Testis (tissue), 3 donors: ENCODE data around the gene DPEP2. TPM values are rescaled to one million over a fixed set of nuclear protein-coding genes. Genes with fewer than 3 reads are reported as not detected.
A peak's percentile ranks its signal among the peaks of the same experiment; 100 is the strongest.

Source experiments
- DNase-seq: peaks from one replicate; pipeline ENCODE4 v3.0.0-alpha.2; 2019
- H3K27ac ChIP-seq, 2 donors: fragments of 200-600 bp; sonication (generic); one replicate each; pipeline ENCODE4 v1.5.1; 2019
- H3K27me3 ChIP-seq: fragments of 200-600 bp; sonication (generic); one replicate; pipeline ENCODE4 v1.5.1; 2019
- H3K36me3 ChIP-seq: fragments of 200-600 bp; sonication (generic); one replicate; pipeline ENCODE4 v1.5.1; 2017; ENCODE audit warnings: low read depth; ENCODE audit errors: missing control alignments
- H3K4me1 ChIP-seq: fragments of 200-600 bp; sonication (generic); one replicate; pipeline ENCODE4 v1.5.1; 2019
- H3K4me3 ChIP-seq, 2 donors: fragments of 200-600 bp; sonication (generic); one replicate each; pipeline ENCODE4 v1.5.1; 2017 to 2019
- H3K9me3 ChIP-seq: fragments of 200-600 bp; sonication (generic); one replicate; pipeline ENCODE4 v1.5.1; 2017
- CTCF ChIP-seq, 3 experiments: fragments of 450-650 bp in 2 of 3; fragments of 200-600 bp in 1 of 3; sonication (generic) in 1 of 3; IDR thresholded peaks; one replicate each; pipeline ENCODE4 v1.5.1; 2016 to 2019; ENCODE audit warnings: antibody characterized with exemption in 3 of 3, mild to moderate bottlenecking in 2 of 3, moderate library complexity in 1 of 3
- POLR2A ChIP-seq: fragments of 450-650 bp; IDR thresholded peaks from one replicate; pipeline ENCODE4 v1.6.1; 2017; ENCODE audit warnings: antibody characterized with exemption, mild to moderate bottlenecking, moderate library complexity
- WGBS, 2 donors: methylation state at CpG; one replicate each; pipeline ENCODE4 v1.1.5; 2018; 5-methylcytosine and 5-hydroxymethylcytosine counted together
- intact Hi-C: fragments of 100-400 bp; cut with DNase I; formaldehyde crosslinking; loops from one replicate; pipeline ENCODE4 v1.15.1; 2023; ENCODE audit warnings: low total_unique reads
- polyA plus RNA-seq: library from polyadenylated mRNA; stranded (reverse); fragments of 350-450 nt; fragmentation: Illumina TruSeq; extraction: RNeasy Lipid Tissue Mini Kit (QIAGEN cat#74804); gene quantifications from one replicate; pipeline ENCODE4 v1.2.3, GENCODE V29; 2014; ENCODE audit warnings: low read depth, low replicate concordance; ENCODE audit not compliant: insufficient read depth
- total RNA-seq, 2 donors: library from RNA; depleted of rRNA; stranded (reverse); fragments of >200 nt; gene quantifications; one replicate each; pipeline ENCODE4 v1.2.3, GENCODE V29; 2016

The DPEP2 gene
- total and polyA plus RNA-seq, 3 donors from 2014 or later, result 2.7 to 5.9 (median 3.0) TPM

GRCh38 chr16:67982011-67982696, 17.1 kb downstream of the DPEP2 start:
- intact Hi-C loops, result no loop called here
- TF ChIP-seq POLR2A (no peak), CTCF (IDR thresholded peaks at IDR 0.05) (no peak)
- no peaks in the 10 kb centered on the region for H3K4me1 ChIP-seq
- DNase-seq, result no peak
- 71 to 72% methylated on average over 37 to 49 of the region's 49 CpGs for WGBS, 2 donors
- H3K27me3 ChIP-seq, result no peaks in the 10 kb centered on the region
- H3K27ac ChIP-seq, result no peak overlapping the region
- no peaks in the 10 kb centered on the region for H3K36me3 ChIP-seq
- H3K9me3 ChIP-seq, result no peaks in the 10 kb centered on the region
- H3K4me3 ChIP-seq, result peak overlapping the region; percentile 26 to 44

- peak; percentile 33 for DNase-seq
- H3K36me3 ChIP-seq, result no peaks in the 10 kb centered on the region
- intact Hi-C loops, result no loop called here
- peak within 1 kb of the TSS; percentile 37 to 43 for H3K4me3 ChIP-seq
- TF ChIP-seq POLR2A (no peak), CTCF (IDR thresholded peaks at IDR 0.05) (peak in 2 of 3 experiments; percentile 28 to 36)
- no peaks in the 10 kb centered on the region for H3K9me3 ChIP-seq
- WGBS, 2 donors, result 40 to 91% methylated on average over 11 to 61 of the region's 62 CpGs
- no peaks in the 10 kb centered on the region for H3K4me1 ChIP-seq
- H3K27ac ChIP-seq, result no peak within 1 kb of the TSS
- no peaks in the 10 kb centered on the region for H3K27me3 ChIP-seq
Measured at GRCh38 chr16:67979955-67980678, 19.2 kb downstream of the DPEP2 start, which contains the start of gene DPEP3. Gene DPEP3, minus strand, starts transcription at chr16:67980499. Its CDS starts 119 bp downstream, at chr16:67980380.

GRCh38 chr16:67977469-67978227, 21.6 kb downstream of the DPEP2 start:
- no peak for DNase-seq
- 62 to 88% methylated on average over 5 to 9 of the region's 9 CpGs for WGBS, 2 donors
- Histone ChIP-seq H3K36me3 (no peaks in the 10 kb centered on the region), H3K27me3 (no peaks in the 10 kb centered on the region), H3K27ac (no peak overlapping the region), H3K9me3 (no peaks in the 10 kb centered on the region), H3K4me3 (no peak overlapping the region), H3K4me1 (no peaks in the 10 kb centered on the region)
- TF ChIP-seq CTCF (IDR thresholded peaks at IDR 0.05) (no peak), POLR2A (no peak)
- intact Hi-C loops, result no loop called here

GRCh38 chr16:67977005-67977404, 22.3 kb downstream of the DPEP2 start:
- TF ChIP-seq POLR2A (no peak), CTCF (IDR thresholded peaks at IDR 0.05) (no peak)
- 79% methylated on average over 5 of the region's 5 CpGs; no CpG with 5 or more reads in 1 of the 2 donors for WGBS, 2 donors
- DNase-seq, result no peak
- intact Hi-C loops, result no loop called here
- Histone ChIP-seq H3K4me3 (no peak overlapping the region), H3K9me3 (no peaks in the 10 kb centered on the region), H3K36me3 (no peaks in the 10 kb centered on the region), H3K27ac (no peak overlapping the region), H3K4me1 (no peaks in the 10 kb centered on the region), H3K27me3 (no peaks in the 10 kb centered on the region)
